ENCODE measurements around the gene KIF1A. TPM values are rescaled to one million over a fixed set of nuclear protein-coding genes. Genes with fewer than 3 reads are reported as not detected.

The KIF1A gene
- total and polyA plus RNA-seq, 2 of the 13 experiments (the other 11 are each of a cell fraction or from before 2014, with no cell fraction given) = 0.01 TPM; not detected in 1

DNA sequence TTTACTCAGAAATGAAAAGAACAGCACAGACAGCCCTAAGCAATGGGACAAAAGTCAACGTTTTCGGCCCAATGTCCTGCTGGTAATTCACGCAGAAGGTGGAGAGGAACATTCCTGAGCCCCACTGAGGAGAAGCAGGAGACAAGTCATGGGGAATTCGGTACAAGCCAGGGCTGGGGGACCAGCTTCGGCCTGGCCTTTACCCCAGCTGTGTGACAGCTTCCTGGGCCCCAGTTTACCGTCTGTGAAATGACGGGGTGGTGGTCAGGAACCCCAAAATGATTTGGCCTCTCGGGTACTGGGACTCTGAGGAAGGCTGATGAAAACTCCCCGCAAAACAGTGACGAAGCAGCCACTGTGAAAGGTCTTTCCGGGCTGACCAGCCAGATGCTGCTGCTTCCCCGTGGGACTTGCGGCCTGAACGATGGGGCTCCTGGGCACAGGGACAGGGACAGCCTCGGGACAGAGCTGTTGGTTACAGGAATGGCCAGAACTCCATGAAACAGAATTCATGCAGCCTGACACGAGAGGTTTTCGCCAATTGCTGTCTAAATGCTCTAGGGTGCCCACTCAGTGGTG, 21.6 kb downstream of the KIF1A start:
- Histone ChIP-seq H3K4me1 (ENCODE audit: insufficient read depth, low read length) (peaks cover 16% of the 10 kb centered on the region), H3K4me3 (replicated peaks in 1 of 3; ENCODE audit: insufficient read depth in 1 of 3, low read depth in 2 of 3, low read length in 3 of 3) (no peak overlapping the region), H2AFZ (ENCODE audit: low read length) (no peak overlapping the region), H3K9ac (ENCODE audit: insufficient read depth, low read depth, low read length) (no peak overlapping the region), H3K79me2 (ENCODE audit: insufficient read depth, low read length) (no peaks in the 10 kb centered on the region), H3K4me2 (ENCODE audit: low read depth, low read length) (no peak overlapping the region), H3K9me3 (ENCODE audit: low read length) (no peaks in the 10 kb centered on the region), H4K20me1 (ENCODE audit: insufficient read depth, low read length) (no peaks in the 10 kb centered on the region; the same call in 1 of the 2 replicates), H3K27ac (ENCODE audit: extremely low read length, insufficient read depth, low read length) (no peak overlapping the region), H3K36me3 (replicated peaks in 1 of 2; ENCODE audit: control insufficient read depth in 1 of 2, insufficient read depth in 2 of 2, low read length in 2 of 2) (no peaks in the 10 kb centered on the region), H3K27me3 (ENCODE audit: control insufficient read depth in 1 of 2, insufficient read depth in 2 of 2, low read length in 2 of 2) (peaks cover 24 to 91% of the 10 kb centered on the region in 2 experiments)
- no peak for ATAC-seq
- intact Hi-C loops (cut with micrococcal nuclease; ENCODE audit: unreplicated experiment) (no loop called here), in situ Hi-C loops (cut with HindIII; ENCODE audit: extremely low pct_ligation_motif_present, low pct_unique_long_range_greater_than_20kb) (no loop called here)
- FAIRE-seq = no peak
- POLR2A ChIA-PET = no interaction called here
- 31% methylated on average over 17 of the region's 17 CpGs for WGBS (ENCODE audit: low lambda C conversion rate)
- CTCF ChIA-PET (ENCODE audit: low intra/inter-chr PET ratio, low total read pairs) = no interaction called here
- no TSS peak for BruUV-seq (replicated peaks)
- no peak for DNase-seq (ENCODE audit: low spot score)
- TF ChIP-seq, protein P1, sequence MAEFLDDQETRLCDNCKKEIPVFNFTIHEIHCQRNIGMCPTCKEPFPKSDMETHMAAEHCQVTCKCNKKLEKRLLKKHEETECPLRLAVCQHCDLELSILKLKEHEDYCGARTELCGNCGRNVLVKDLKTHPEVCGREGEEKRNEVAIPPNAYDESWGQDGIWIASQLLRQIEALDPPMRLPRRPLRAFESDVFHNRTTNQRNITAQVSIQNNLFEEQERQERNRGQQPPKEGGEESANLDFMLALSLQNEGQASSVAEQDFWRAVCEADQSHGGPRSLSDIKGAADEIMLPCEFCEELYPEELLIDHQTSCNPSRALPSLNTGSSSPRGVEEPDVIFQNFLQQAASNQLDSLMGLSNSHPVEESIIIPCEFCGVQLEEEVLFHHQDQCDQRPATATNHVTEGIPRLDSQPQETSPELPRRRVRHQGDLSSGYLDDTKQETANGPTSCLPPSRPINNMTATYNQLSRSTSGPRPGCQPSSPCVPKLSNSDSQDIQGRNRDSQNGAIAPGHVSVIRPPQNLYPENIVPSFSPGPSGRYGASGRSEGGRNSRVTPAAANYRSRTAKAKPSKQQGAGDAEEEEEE (CRISPR knock-in tag; IDR thresholded peaks at IDR 0.05; ENCODE audit: borderline replicate concordance) = no peak
- no peak for TF ChIP-seq HNRNPK (IDR thresholded peaks at IDR 0.05; ENCODE audit: low read depth, low read length, poor library complexity, severe bottlenecking)
- TF ChIP-seq TP53 (CRISPR knock-in tag; conservative IDR thresholded peaks at IDR 0.05) = no peak
- TF ChIP-seq, protein P2, sequence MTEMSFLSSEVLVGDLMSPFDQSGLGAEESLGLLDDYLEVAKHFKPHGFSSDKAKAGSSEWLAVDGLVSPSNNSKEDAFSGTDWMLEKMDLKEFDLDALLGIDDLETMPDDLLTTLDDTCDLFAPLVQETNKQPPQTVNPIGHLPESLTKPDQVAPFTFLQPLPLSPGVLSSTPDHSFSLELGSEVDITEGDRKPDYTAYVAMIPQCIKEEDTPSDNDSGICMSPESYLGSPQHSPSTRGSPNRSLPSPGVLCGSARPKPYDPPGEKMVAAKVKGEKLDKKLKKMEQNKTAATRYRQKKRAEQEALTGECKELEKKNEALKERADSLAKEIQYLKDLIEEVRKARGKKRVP (CRISPR knock-in tag; IDR thresholded peaks at IDR 0.05) = no peak
- no peak for TF ChIP-seq PCBP1 (IDR thresholded peaks at IDR 0.05; ENCODE audit: borderline replicate concordance, low read depth, low read length)
- TF ChIP-seq ZNF431 (CRISPR knock-in tag; IDR thresholded peaks at IDR 0.05; ENCODE audit: borderline replicate concordance, low read depth) = no peak
- TF ChIP-seq, protein P3, sequence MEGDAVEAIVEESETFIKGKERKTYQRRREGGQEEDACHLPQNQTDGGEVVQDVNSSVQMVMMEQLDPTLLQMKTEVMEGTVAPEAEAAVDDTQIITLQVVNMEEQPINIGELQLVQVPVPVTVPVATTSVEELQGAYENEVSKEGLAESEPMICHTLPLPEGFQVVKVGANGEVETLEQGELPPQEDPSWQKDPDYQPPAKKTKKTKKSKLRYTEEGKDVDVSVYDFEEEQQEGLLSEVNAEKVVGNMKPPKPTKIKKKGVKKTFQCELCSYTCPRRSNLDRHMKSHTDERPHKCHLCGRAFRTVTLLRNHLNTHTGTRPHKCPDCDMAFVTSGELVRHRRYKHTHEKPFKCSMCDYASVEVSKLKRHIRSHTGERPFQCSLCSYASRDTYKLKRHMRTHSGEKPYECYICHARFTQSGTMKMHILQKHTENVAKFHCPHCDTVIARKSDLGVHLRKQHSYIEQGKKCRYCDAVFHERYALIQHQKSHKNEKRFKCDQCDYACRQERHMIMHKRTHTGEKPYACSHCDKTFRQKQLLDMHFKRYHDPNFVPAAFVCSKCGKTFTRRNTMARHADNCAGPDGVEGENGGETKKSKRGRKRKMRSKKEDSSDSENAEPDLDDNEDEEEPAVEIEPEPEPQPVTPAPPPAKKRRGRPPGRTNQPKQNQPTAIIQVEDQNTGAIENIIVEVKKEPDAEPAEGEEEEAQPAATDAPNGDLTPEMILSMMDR (CRISPR knock-in tag; IDR thresholded peaks at IDR 0.05) = no peak
- TF ChIP-seq, protein P4, sequence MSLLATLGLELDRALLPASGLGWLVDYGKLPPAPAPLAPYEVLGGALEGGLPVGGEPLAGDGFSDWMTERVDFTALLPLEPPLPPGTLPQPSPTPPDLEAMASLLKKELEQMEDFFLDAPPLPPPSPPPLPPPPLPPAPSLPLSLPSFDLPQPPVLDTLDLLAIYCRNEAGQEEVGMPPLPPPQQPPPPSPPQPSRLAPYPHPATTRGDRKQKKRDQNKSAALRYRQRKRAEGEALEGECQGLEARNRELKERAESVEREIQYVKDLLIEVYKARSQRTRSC (CRISPR knock-in tag; IDR thresholded peaks at IDR 0.05; ENCODE audit: low read depth) = no peak
- no peak for TF ChIP-seq REL (CRISPR knock-in tag; conservative IDR thresholded peaks at IDR 0.05)
- TF ChIP-seq CENPX (CRISPR knock-in tag; IDR thresholded peaks at IDR 0.05) = no peak
- TF ChIP-seq, protein P5, sequence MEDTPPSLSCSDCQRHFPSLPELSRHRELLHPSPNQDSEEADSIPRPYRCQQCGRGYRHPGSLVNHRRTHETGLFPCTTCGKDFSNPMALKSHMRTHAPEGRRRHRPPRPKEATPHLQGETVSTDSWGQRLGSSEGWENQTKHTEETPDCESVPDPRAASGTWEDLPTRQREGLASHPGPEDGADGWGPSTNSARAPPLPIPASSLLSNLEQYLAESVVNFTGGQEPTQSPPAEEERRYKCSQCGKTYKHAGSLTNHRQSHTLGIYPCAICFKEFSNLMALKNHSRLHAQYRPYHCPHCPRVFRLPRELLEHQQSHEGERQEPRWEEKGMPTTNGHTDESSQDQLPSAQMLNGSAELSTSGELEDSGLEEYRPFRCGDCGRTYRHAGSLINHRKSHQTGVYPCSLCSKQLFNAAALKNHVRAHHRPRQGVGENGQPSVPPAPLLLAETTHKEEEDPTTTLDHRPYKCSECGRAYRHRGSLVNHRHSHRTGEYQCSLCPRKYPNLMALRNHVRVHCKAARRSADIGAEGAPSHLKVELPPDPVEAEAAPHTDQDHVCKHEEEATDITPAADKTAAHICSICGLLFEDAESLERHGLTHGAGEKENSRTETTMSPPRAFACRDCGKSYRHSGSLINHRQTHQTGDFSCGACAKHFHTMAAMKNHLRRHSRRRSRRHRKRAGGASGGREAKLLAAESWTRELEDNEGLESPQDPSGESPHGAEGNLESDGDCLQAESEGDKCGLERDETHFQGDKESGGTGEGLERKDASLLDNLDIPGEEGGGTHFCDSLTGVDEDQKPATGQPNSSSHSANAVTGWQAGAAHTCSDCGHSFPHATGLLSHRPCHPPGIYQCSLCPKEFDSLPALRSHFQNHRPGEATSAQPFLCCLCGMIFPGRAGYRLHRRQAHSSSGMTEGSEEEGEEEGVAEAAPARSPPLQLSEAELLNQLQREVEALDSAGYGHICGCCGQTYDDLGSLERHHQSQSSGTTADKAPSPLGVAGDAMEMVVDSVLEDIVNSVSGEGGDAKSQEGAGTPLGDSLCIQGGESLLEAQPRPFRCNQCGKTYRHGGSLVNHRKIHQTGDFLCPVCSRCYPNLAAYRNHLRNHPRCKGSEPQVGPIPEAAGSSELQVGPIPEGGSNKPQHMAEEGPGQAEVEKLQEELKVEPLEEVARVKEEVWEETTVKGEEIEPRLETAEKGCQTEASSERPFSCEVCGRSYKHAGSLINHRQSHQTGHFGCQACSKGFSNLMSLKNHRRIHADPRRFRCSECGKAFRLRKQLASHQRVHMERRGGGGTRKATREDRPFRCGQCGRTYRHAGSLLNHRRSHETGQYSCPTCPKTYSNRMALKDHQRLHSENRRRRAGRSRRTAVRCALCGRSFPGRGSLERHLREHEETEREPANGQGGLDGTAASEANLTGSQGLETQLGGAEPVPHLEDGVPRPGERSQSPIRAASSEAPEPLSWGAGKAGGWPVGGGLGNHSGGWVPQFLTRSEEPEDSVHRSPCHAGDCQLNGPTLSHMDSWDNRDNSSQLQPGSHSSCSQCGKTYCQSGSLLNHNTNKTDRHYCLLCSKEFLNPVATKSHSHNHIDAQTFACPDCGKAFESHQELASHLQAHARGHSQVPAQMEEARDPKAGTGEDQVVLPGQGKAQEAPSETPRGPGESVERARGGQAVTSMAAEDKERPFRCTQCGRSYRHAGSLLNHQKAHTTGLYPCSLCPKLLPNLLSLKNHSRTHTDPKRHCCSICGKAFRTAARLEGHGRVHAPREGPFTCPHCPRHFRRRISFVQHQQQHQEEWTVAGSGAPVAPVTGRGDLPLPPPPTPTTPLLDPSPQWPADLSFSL (CRISPR knock-in tag; IDR thresholded peaks at IDR 0.05) = no peak
